ENCODE results near the gene ETV2.

The ETV2 gene

DNA sequence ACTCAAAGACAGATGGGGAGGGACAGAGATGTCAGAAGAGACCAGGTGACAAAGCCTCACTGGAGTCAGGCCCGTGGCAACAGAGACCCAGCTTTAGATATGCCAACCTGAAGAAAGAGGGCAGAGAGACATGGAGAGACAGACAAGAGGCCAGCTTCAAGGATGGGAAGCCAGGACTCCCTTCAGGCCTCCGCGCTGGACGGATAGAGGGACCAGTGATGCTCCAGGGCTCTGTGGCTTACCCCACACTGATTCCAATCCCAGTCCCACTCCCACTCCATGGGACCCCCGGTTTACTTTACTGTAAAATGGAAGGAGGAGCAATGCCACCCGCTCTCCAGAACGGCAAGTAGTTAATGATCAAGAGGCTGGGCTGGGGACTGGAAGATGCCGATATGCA, 1.7 kb upstream of the ETV2 start:
- Histone ChIP-seq H3K4me1 (ENCODE audit: control insufficient read depth in 1 of 2, insufficient read depth in 1 of 2, low read depth in 1 of 2, low read length in 1 of 2) (peaks cover 14 to 25% of the 10 kb centered on the region in 2 experiments), H3K36me3 (peaks cover 34% of the 10 kb centered on the region), H3K27ac (no peak overlapping the region), H3K27me3 (peaks cover 28% of the 10 kb centered on the region), H3K9me3 (no peaks in the 10 kb centered on the region), H3K4me3 (ENCODE audit: low read depth in 1 of 2, low read length in 1 of 2) (no peak overlapping the region)
- TF ChIP-seq, protein P1, sequence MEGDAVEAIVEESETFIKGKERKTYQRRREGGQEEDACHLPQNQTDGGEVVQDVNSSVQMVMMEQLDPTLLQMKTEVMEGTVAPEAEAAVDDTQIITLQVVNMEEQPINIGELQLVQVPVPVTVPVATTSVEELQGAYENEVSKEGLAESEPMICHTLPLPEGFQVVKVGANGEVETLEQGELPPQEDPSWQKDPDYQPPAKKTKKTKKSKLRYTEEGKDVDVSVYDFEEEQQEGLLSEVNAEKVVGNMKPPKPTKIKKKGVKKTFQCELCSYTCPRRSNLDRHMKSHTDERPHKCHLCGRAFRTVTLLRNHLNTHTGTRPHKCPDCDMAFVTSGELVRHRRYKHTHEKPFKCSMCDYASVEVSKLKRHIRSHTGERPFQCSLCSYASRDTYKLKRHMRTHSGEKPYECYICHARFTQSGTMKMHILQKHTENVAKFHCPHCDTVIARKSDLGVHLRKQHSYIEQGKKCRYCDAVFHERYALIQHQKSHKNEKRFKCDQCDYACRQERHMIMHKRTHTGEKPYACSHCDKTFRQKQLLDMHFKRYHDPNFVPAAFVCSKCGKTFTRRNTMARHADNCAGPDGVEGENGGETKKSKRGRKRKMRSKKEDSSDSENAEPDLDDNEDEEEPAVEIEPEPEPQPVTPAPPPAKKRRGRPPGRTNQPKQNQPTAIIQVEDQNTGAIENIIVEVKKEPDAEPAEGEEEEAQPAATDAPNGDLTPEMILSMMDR (IDR thresholded peaks at IDR 0.05), result no peak

DNA sequence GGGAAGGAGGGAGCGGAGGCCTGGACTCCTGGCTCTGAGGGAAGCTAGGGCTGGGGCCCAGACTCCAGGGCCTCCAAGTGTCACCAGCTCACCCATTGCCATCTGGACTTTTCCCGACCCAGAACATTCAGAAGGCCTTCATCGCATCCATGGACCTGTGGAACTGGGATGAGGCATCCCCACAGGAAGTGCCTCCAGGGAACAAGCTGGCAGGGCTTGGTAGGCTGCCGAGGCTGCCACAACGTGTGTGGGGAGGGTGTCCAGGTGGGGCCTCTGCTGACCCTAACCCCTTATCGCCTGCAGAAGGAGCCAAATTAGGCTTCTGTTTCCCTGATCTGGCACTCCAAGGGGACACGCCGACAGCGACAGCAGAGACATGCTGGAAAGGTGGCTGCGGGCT, 767 bp downstream of the ETV2 start:
- H3K4me3 ChIP-seq (ENCODE audit: low read depth in 1 of 2, low read length in 1 of 2), result no peak overlapping the region
- peaks cover 28% of the 10 kb centered on the region for H3K27me3 ChIP-seq
- TF ChIP-seq, protein P1 (IDR thresholded peaks at IDR 0.05), result no peak
- H3K4me1 ChIP-seq (ENCODE audit: control insufficient read depth in 1 of 2, insufficient read depth in 1 of 2, low read depth in 1 of 2, low read length in 1 of 2), result peaks cover 21 to 33% of the 10 kb centered on the region in 2 experiments
- no peak overlapping the region for H3K27ac ChIP-seq
- peaks cover 13% of the 10 kb centered on the region for H3K36me3 ChIP-seq
- H3K9me3 ChIP-seq, result no peaks in the 10 kb centered on the region

DNA sequence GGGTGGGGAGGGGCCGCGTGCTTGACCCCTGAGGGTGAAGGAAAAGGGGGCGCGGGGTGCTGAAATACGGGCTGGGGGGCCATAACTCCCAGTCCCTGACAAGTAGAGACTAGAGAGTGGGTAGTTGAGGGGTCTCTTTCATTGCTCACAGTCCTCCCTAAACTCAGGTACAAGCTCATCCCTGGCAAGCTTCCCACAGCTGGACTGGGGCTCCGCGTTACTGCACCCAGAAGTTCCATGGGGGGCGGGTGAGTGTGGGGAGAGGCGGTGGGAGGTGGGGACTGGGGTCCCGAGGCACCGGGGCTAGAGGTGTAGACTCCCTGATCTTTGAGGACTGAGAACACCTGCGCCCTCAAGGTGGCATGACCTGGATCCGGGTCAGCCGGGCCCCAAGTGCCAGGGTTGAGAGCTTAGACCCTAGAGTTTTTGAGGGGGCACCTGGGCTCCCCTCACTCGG, 1.3 kb downstream of the ETV2 start:
- H3K4me3 ChIP-seq (ENCODE audit: low read depth in 1 of 2, low read length in 1 of 2), result peak overlapping the region; percentile 80 to 84
- peaks cover 26 to 39% of the 10 kb centered on the region in 2 experiments for H3K4me1 ChIP-seq (ENCODE audit: control insufficient read depth in 1 of 2, insufficient read depth in 1 of 2, low read depth in 1 of 2, low read length in 1 of 2)
- H3K9me3 ChIP-seq, result no peaks in the 10 kb centered on the region
- TF ChIP-seq, protein P1 (IDR thresholded peaks at IDR 0.05), result no peak
- peaks cover 28% of the 10 kb centered on the region for H3K27me3 ChIP-seq
- peak overlapping the region; percentile 79 for H3K27ac ChIP-seq
- peaks cover 7% of the 10 kb centered on the region for H3K36me3 ChIP-seq

DNA sequence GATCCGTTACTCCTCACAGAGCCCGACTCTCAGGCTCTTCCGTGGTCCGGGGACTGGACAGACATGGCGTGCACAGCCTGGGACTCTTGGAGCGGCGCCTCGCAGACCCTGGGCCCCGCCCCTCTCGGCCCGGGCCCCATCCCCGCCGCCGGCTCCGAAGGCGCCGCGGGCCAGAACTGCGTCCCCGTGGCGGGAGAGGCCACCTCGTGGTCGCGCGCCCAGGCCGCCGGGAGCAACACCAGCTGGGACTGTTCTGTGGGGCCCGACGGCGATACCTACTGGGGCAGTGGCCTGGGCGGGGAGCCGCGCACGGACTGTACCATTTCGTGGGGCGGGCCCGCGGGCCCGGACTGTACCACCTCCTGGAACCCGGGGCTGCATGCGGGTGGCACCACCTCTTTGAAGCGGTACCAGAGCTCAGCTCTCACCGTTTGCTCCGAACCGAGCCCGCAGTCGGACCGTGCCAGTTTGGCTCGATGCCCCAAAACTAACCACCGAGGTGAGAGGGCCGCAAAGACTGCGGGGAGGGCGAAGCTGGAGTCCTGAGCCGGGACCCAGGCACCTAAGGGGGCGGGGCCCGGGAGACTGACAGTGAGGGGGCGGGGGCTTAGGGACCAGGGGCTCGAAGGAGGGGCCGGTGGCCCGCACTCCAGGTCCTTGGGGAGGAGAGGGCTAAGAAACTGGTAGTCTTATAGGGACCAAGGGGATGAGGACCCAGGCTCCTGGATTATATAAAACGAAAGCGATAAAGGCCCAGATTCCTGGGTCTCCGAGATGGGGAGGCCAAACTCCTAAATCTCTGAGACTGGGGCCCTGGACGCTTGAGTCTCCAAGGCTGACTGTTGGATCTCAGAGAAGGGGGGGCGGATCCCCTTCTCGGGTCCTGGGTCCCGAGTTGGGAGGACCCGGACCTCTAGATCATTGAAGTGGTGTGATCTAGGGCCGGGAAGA, 2.0 kb downstream of the ETV2 start:
- TF ChIP-seq, protein P1 (IDR thresholded peaks at IDR 0.05), result no peak
- Histone ChIP-seq H3K9me3 (no peaks in the 10 kb centered on the region), H3K36me3 (peaks cover under 1% of the 10 kb centered on the region), H3K27me3 (peaks cover 28% of the 10 kb centered on the region), H3K4me3 (ENCODE audit: low read depth in 1 of 2, low read length in 1 of 2) (peak overlapping the region; percentile 80 to 84), H3K27ac (peak overlapping the region; percentile 79), H3K4me1 (ENCODE audit: control insufficient read depth in 1 of 2, insufficient read depth in 1 of 2, low read depth in 1 of 2, low read length in 1 of 2) (peaks cover 30 to 44% of the 10 kb centered on the region in 2 experiments)

DNA sequence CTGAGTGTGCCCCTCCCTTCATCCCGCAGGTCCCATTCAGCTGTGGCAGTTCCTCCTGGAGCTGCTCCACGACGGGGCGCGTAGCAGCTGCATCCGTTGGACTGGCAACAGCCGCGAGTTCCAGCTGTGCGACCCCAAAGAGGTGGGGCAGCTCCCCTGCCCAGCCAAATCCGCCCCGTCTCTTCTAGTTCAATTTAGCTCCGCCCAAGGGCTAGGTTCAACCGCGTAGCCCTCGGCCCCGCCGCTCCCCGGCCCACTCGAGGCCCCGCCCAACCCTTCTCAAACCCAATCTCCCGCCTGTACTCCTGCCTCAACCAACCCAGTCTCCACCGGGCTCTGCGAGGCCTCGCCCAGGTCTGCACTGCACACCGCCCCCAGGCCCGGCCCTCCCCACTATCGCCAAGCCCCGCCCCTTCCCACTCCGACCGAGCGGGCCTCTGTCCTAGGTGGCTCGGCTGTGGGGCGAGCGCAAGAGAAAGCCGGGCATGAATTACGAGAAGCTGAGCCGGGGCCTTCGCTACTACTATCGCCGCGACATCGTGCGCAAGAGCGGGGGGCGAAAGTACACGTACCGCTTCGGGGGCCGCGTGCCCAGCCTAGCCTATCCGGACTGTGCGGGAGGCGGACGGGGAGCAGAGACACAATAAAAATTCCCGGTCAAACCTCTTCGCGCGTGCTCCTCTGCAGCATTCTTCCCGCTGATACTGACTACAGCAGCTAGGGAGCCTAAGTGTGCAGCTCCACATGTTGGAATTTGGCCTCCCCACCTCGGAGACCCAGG, 2.9 kb downstream of the ETV2 start:
- peaks cover 28% of the 10 kb centered on the region for H3K27me3 ChIP-seq
- peak overlapping the region; percentile 79 for H3K27ac ChIP-seq
- H3K4me3 ChIP-seq (ENCODE audit: low read depth in 1 of 2, low read length in 1 of 2), result peak overlapping the region; percentile 80 to 84
- H3K36me3 ChIP-seq, result no peaks in the 10 kb centered on the region
- peaks cover 38 to 51% of the 10 kb centered on the region in 2 experiments for H3K4me1 ChIP-seq (ENCODE audit: control insufficient read depth in 1 of 2, insufficient read depth in 1 of 2, low read depth in 1 of 2, low read length in 1 of 2)
- TF ChIP-seq, protein P1 (IDR thresholded peaks at IDR 0.05), result peak; percentile 25
- H3K9me3 ChIP-seq, result no peaks in the 10 kb centered on the region

Measured in neutrophil (primary cell).